Upper lobe of left lung (tissue), 6 donors: Measurements from ENCODE around the gene CDC27. TPM values are rescaled to one million over a fixed set of nuclear protein-coding genes. Genes with fewer than 3 reads are reported as not detected.
"Not testable (repeated sequence)": the region's sequence is repeated elsewhere in the genome, so short reads cannot be mapped to it uniquely, and the experiment has no call there.

Source experiments
- ATAC-seq, 2 donors: fragments of 200-7000 bp; cut with Tn5 transposase; one replicate each; pipeline ENCODE4 v1.9.1; 2022; ENCODE audit warnings: mild to moderate bottlenecking in 2 of 2, moderate library complexity in 2 of 2; ENCODE audit not compliant: low FRiP score in 2 of 2
- DNase-seq, 2 donors: peaks; one replicate each; pipeline ENCODE4 v3.0.0-alpha.2; 2019 to 2020
- H3K27ac ChIP-seq, 4 donors: fragments of 200-600 bp; sonication (generic); one replicate each; pipeline ENCODE4 v1.5.1; 2016 to 2019
- H3K27me3 ChIP-seq, 4 donors: fragments of 200-600 bp; sonication (generic); one replicate each; pipeline ENCODE4 v1.5.1; 2017 to 2019
- H3K36me3 ChIP-seq, 4 donors: fragments of 200-600 bp; sonication (generic); one replicate each; pipeline ENCODE4 v1.5.1; 2016 to 2019
- H3K4me1 ChIP-seq, 4 donors: fragments of 200-600 bp; sonication (generic); one replicate each; pipeline ENCODE4 v1.5.1; 2018 to 2019
- H3K4me3 ChIP-seq, 4 donors: fragments of 200-600 bp; sonication (generic); one replicate each; pipeline ENCODE4 v1.5.1; 2017 to 2019; ENCODE audit warnings: mild to moderate bottlenecking in 2 of 4, moderate library complexity in 1 of 4
- H3K9me3 ChIP-seq, 4 donors: fragments of 200-600 bp; sonication (generic); one replicate each; pipeline ENCODE4 v1.5.1; 2018 to 2019
- CTCF ChIP-seq, 6 experiments: fragments of 450-650 bp in 4 of 6; fragments of 200-600 bp in 2 of 6; sonication (generic) in 2 of 6; IDR thresholded peaks; one replicate each; pipeline ENCODE4 v1.5.1; 2016 to 2019; ENCODE audit warnings: antibody characterized with exemption in 6 of 6
- EP300 ChIP-seq, 4 donors: sonication (generic); formaldehyde crosslinking; IDR thresholded peaks; one replicate each; pipeline ENCODE4 v1.5.1; 2017; ENCODE audit warnings: antibody characterized with exemption in 4 of 4, control low read depth in 2 of 4
- POLR2A ChIP-seq, 4 donors: fragments of 450-650 bp; IDR thresholded peaks; one replicate each; pipeline ENCODE4 v1.5.1; 2016 to 2017; ENCODE audit warnings: antibody characterized with exemption in 4 of 4, mild to moderate bottlenecking in 2 of 4
- POLR2AphosphoS5 ChIP-seq, 2 donors: sonication (generic); formaldehyde crosslinking; IDR thresholded peaks; one replicate each; pipeline ENCODE4 v1.5.1; 2017; ENCODE audit warnings: antibody characterized with exemption in 2 of 2
- whole genome bisulfite sequencing, 2 donors: methylation state at CpG; one replicate each; pipeline ENCODE4 v1.1.5; 2017 to 2018; 5-methylcytosine and 5-hydroxymethylcytosine counted together
- total RNA-seq, 6 donors: library from RNA; depleted of rRNA in 4 of 6; stranded (reverse); fragments of >200 nt in 4 of 6; gene quantifications; one replicate each; pipeline versions ENCODE4 v1.1.0 to v1.2.1, GENCODE V29; 2016 to 2021
- donor health status: DM: no; HTN: no; CAD: no; lungs with moderate emphysema.
- donor health status: DM: no; HTN: yes; CAD: no; lungs with severe emphysema.

CDC27 gene
- total RNA-seq, 6 donors from 2014 or later = 40.3 to 74.8 (median 55.1) TPM

DNA sequence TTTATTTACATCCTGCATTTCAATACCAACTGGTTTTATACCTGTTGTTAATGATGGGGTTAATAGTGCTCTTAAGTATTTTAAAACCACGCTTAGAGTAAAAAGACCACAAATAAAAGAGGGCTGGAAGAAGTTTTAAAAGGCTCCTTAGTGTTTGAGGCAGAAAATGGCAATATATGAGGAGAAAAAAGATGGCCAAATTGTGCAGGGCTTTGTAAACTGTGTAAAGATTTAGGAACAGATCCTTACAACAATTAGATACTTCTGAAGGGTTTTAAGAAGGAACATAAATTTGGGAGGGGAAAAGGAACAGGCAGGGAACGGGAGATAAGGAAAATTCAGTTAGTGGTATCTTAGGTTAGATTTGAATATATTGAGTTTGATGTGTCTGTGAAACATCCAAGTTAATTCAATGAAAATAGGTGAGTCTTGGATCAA, 12.7 kb downstream of the CDC27 start:
- H3K27me3 ChIP-seq = no peaks in the 10 kb centered on the region
- ATAC-seq (no peak), DNase-seq (no peak)
- no peak overlapping the region for H3K4me3 ChIP-seq
- no peaks in the 10 kb centered on the region for H3K9me3 ChIP-seq
- H3K4me1 ChIP-seq = peaks cover 0 to 19% (median 7%) of the 10 kb centered on the region in 4 donors
- 87 to 88% methylated on average over 2 of the region's 2 CpGs for whole genome bisulfite sequencing, 2 donors
- peaks cover 0 to 40% (median 7%) of the 10 kb centered on the region in 4 donors for H3K36me3 ChIP-seq
- TF ChIP-seq POLR2AphosphoS5 (IDR thresholded peaks at IDR 0.05) (no peak), EP300 (IDR thresholded peaks at IDR 0.05) (no peak), CTCF (IDR thresholded peaks at IDR 0.05) (no peak), POLR2A (IDR thresholded peaks at IDR 0.05) (no peak)
- H3K27ac ChIP-seq = no peak overlapping the region

DNA sequence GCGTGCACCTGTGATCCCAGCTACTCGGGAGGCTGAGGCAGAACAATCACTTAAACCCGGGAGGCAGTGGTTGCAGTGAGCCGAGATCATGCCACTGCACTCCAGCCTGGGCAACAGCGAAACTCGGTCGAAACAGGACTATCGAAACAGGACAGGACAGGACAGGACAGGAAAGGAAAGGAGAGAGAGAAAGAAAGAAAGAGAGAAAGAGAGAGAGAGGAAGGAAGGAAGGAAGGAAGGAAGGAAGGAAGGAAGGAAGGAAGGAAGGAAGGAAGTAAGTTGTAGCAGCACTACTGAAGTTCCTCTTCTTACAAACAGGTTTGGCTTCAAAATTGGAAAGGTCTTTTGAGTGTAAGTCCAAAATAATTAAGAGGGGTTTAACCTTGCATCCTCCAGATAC, 14.3 kb downstream of the CDC27 start:
- peaks cover 0 to 50% (median 8%) of the 10 kb centered on the region in 4 donors for H3K36me3 ChIP-seq
- peaks cover 0 to 21% (median 7%) of the 10 kb centered on the region in 4 donors for H3K4me1 ChIP-seq
- H3K4me3 ChIP-seq, H3K27me3 ChIP-seq, ATAC-seq, DNase-seq, H3K9me3 ChIP-seq, H3K27ac ChIP-seq: not testable (repeated sequence)
- WGBS, 2 donors = 88 to 98% methylated on average over 8 of the region's 8 CpGs

DNA sequence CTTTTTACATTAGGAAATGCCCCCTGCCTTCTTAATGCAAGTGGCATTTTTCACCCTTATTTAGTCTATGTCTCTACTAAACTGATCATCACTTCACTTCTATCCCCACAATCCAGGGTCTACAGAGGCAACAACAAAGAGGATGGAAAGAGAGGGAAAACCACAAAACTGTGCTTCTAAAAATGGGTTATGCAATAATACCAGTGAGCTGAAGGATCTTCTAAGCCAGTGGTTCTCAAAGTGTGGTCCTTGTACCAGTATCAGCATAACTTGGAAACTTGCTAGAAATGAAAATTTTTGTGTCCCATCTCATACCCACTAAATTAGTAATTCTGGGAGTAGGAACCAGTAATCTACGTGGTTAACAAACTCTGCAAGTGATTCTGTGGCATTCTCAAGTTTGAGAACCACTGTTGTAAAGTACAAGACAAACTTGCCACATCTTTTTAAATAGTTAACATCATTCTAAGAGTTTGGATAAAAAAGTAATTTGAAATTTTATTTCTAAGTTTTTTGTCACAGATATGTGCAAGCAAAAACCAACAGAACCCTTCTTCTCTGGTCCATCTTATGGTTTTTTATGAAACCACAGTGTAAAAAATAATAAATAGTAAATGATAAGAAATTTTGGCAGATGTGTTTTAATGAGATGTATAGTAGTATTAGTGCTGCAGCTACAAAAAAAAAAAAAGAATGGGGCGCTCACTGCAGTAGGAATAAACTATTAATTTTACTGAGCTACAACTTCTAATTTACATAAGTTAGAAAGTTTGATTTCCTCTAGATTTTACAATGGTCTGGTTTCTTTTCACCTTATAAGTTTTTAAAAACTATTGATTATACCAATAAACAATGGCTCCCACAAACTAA, 16.2 kb downstream of the CDC27 start:
- Histone ChIP-seq H3K36me3 (peaks cover 0 to 52% (median 16%) of the 10 kb centered on the region in 4 donors), H3K4me3 (no peak overlapping the region), H3K9me3 (no peaks in the 10 kb centered on the region), H3K4me1 (peaks cover 0 to 21% (median 5%) of the 10 kb centered on the region in 4 donors), H3K27ac (no peak overlapping the region), H3K27me3 (no peaks in the 10 kb centered on the region)
- 81 to 88% methylated on average over 2 of the region's 2 CpGs for WGBS, 2 donors
- no peak for TF ChIP-seq POLR2A (IDR thresholded peaks at IDR 0.05)
- TF ChIP-seq EP300 (IDR thresholded peaks at IDR 0.05) = no peak
- ATAC-seq (no peak), DNase-seq (no peak)

GRCh38 chr17:47170710-47171109, 18.4 kb downstream of the CDC27 start:
- Histone ChIP-seq H3K36me3 (peaks cover 3 to 65% (median 22%) of the 10 kb centered on the region in 4 donors), H3K4me3 (no peak overlapping the region), H3K4me1 (peaks cover 0 to 18% (median 5%) of the 10 kb centered on the region in 4 donors), H3K27me3 (no peaks in the 10 kb centered on the region), H3K27ac (no peak overlapping the region), H3K9me3 (no peaks in the 10 kb centered on the region)
- no peak for DNase-seq
- 92 to 96% methylated on average over 4 of the region's 4 CpGs for WGBS, 2 donors
- no peak for ATAC-seq
- TF ChIP-seq EP300 (IDR thresholded peaks at IDR 0.05) (no peak), POLR2AphosphoS5 (IDR thresholded peaks at IDR 0.05) (no peak), CTCF (IDR thresholded peaks at IDR 0.05) (no peak), POLR2A (IDR thresholded peaks at IDR 0.05) (no peak)

DNA sequence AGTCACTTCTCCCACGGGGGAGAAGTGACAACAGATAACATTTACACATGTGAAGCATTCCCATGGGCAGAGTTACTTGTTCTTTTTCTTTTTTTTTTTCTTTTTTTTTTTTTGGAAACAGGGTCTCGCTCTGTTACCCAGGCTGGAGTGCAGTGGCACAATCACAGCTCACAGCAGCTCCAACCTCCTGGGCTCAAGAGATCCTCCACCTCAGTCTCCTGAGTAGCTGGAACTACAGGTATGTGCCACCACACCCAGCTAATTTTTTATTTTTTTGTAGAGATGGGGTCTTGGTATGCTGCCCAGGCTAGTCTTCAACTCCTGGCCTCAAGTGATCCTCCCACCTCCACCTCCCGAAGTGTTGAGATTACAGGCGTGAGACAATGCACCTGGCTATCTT, 20.2 kb downstream of the CDC27 start:
- H3K36me3 ChIP-seq = peaks cover 3 to 77% (median 20%) of the 10 kb centered on the region in 4 donors

GRCh38 chr17:47166854-47167253, 22.2 kb downstream of the CDC27 start:
- H3K9me3 ChIP-seq, H3K4me3 ChIP-seq, DNase-seq, H3K27me3 ChIP-seq, H3K4me1 ChIP-seq, H3K27ac ChIP-seq, ATAC-seq: not testable (repeated sequence)
- peaks cover 3 to 82% (median 20%) of the 10 kb centered on the region in 4 donors for H3K36me3 ChIP-seq
- 89 to 90% methylated on average over 5 of the region's 5 CpGs for WGBS, 2 donors

More for the DNA sequence above, 20.2 kb downstream of the CDC27 start:
- peaks cover 0 to 18% (median 5%) of the 10 kb centered on the region in 4 donors for H3K4me1 ChIP-seq
- not testable (repeated sequence) for H3K27me3 ChIP-seq, H3K27ac ChIP-seq, H3K9me3 ChIP-seq, H3K4me3 ChIP-seq, ATAC-seq, DNase-seq
- WGBS, 2 donors = 84 to 95% methylated on average over 4 of the region's 4 CpGs
